ENCODE measurements around the gene OST4.

OST4 gene

DNA sequence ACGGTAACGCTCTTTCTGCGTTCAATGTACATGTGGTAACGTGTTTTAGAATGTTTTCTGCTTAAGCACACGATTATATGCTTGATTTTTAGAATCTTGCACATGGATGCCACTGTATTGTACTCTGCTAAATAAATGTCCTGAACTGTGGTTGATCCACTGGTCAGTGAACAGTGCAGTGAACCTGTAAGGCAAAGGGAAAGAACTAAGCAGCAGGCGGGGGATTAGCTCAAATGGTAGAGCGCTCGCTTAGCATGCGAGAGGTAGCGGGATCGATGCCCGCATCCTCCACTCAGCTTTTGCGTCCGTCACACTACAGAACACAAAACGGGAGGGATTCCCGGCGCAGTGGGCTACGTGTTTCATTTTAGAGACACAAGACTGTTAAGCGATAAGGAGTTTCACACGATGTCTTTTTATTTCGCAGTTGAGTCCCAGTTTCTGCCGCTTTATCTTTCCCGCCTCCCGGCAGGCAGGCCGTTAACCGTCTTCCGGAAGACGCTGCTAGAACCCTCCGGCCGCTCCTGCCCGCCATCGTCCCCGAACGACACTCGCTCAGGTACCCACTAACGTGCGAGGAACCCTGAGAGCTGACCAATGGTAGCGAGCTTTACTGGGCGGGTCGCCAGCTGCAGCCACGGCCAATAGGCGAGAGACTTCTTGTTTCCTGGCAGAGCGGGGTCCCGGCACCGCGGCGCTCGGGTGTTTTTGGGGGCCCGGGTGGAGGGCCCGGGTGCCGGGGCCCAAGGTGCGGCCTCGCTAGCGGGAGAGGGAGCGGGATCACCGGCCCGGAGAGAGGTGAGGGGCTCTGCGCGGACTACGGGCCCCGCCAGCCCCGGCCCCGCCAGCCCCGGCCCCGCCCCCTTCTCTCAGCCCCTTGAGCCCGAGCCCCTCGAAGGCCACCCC lies 20.2 kb downstream of the OST4 start, which contains the start of gene AGBL5:
AGBL5 (plus strand) TSS at position 673 of the 906 bp plus-strand sequence. CDS start 1,291 bp downstream, outside the sequence.
- DNase-seq: peak; percentile 80 to 91 (median 89)

- peak; percentile 73 to 89 (median 78) for DNase-seq
Observed at GRCh38 chr2:27050281-27050995, 21.0 kb downstream of the OST4 start.

DNA sequence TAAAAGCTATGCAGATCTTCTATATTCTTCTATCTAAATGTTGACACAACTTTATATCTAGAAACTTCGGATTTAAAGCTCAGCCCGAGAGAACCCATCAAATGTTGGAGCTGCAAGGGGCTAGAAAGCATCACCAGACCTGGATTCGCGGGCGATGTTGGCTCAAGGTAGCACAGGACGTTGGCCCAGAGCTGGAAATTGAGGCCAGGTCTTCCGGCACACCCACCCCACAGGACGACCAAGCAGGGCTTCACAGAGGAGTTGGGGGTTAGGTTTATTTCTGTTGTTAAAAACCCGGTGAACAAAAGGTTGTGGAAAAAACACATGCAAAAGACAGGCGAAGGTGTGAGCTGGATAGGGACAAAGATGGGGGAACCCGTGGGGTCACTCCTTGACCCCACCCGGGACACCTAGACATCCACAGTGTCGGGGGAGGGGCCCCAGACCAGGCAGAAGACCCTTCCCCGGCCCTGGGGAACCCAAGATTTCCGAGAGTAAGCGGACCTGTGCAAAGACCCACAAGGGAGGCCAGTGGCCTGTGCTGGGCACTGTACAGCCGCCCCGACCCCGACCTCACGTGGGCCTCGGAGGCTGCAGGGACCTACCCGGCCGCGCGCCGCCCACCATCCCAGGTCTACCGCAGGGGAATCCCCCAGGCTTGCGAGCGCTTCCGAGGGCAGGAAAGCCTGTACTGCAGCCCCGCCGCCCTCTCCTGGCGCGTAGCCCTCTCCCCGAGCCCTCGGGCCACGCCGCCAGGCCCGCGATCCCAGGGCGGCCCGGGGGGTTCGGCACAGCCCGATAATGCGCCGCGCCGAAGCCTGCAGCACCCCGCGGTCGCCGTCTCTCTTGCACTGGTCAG lies 21.8 kb downstream of the OST4 start:
- peak in 2 of 4 experiments; percentile 27 to 44 for DNase-seq

DNA sequence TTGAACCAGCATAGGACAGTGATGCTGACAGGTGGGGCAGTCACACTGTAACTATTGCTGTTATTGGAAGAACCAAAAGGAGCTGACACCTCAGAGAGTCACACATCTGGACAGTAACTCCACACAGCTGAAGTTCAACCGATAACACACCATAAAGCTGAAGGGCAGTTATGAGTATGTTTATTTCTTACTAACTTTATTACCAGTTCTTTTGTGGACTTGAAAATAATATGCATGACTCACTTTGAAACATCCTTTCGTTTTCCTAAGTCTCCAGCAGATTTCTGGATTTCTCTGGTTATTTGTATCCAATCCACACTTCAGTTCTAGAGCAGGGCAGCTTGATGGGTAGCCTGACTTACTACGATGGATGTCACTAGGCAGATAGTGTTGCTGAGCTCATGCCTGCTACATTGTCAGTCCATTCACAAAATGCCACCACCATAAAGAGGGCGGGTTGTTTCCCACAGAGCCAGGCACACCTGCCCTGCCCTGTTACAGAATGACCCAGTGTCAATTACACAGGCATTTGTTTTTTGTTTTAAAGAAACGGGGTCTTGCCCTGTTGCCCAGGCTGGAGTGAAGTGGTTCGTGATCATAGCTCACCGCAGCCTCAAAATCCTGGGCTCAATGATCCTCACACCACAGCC lies 28.3 kb downstream of the OST4 start:
- DNase-seq: no peak

DNA sequence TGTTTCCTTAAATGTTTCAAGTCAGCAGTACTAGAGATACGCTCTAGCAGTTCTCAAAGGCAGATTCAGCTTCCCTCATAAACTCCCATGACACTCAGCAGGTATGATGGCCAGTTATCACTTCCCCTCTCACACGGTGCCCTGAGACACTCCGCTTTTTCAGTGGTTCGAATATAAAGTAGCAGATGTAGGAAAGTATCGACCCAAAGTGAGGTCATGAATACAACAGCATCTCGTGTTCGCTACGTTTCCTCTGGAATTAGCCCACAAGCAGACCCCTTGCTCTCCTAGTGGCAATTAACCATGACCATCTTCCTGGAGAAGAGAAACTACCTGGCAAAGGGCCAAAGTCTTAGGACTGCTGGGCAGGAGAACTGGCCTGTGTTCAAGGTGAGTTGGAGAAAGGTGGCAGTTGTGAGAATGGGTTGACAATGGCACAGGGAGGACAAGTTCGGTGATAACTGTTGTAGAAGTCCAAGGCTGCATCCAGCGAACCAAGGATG lies 29.2 kb downstream of the OST4 start:
- DNase-seq: no peak

GRCh38 chr2:27041752-27042151 lies 29.7 kb downstream of the OST4 start:
- DNase-seq: no peak

DNA sequence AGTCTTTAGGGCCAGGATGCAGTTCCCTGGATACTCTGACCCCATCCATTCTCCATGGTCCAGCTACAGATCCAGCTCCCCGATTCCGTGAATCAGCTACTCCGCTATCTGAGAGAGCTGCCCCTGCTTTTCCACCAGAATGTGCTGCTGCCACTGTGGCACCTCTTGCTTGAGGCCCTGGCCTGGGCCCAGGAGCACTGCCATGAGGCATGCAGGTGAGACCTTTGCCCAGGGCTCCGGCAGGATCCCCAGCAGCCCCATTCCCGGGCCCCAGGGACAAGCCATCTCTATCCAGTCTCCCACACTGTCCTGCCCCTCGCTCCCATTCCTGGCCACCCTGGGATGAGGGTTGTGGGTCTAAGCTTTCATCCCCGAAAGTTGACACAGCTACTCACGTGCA lies 31.2 kb downstream of the OST4 start:
- DNase-seq: no peak

DNA sequence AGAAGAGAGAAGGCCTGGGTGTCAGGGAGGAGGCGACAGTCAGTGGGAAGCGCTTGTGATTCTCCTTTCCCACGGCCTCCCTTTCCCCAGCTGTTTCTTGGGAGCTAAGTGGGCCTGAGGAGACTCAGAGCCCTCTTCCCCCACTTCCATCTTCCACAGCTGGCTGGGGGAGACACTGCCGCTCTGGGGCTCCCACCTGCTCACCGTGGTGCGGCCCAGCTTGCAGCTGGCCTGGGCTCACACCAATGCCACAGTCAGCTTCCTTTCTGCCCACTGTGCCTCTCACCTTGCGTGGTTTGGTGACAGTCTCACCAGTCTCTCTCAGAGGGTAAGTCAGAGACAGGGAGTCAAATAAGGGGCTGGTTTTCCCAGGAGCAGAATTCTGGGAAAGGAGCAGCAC lies 31.6 kb downstream of the OST4 start:
- DNase-seq: no peak

DNA sequence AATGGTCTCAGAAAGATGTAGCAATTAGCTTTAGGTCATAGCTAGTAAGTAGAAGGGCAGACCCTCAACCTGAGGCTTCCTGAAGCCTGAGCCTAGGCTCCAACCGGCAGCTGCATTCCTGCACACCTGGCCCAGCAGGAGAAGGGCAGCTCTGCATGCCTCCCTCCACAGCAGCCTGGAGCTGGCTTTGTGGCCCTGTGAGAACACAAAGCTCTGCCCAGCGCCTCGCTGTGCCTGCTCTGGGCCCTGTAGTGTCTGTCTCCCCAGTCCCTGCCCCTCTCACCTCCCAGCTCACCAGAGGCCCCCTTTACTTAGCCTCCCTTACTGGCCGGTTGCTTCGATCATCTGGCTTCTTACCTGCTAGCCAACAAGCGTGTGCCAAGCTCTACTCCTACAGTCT lies 32.0 kb downstream of the OST4 start:
- DNase-seq: no peak

- no peak for DNase-seq
Observed at GRCh38 chr2:27038631-27039339, 32.7 kb downstream of the OST4 start.

- DNase-seq: no peak
Observed at GRCh38 chr2:27038012-27038411, 33.4 kb downstream of the OST4 start.

DNA sequence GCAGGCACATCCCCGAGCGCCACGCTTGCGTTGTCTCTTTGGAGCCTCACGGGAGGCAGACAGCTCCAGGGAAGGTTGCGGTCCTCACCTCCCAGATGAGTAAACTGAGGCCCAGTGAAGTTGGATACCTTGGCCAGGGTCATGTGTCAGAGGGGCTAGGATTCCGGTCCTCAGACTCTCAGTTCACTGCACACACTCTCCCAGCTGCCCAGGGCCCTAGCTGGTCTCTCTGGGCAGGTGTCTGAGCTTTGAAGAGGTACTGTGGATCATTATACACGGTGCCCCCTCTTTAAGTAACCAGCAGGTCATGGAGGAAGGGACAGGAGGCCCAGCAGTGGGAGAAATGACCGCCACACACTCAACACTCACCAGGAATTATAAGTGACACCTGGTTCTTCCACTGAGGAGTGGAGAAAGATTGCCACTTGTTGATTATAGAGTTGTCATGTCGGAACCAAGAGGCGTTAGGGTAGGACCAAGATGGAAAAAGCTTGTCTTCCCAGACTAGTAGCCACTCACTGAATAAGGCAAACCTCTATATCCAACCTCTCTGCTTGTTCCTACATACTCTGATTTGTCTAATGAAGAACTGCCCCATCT lies 38.1 kb downstream of the OST4 start:
- DNase-seq: no peak

DNA sequence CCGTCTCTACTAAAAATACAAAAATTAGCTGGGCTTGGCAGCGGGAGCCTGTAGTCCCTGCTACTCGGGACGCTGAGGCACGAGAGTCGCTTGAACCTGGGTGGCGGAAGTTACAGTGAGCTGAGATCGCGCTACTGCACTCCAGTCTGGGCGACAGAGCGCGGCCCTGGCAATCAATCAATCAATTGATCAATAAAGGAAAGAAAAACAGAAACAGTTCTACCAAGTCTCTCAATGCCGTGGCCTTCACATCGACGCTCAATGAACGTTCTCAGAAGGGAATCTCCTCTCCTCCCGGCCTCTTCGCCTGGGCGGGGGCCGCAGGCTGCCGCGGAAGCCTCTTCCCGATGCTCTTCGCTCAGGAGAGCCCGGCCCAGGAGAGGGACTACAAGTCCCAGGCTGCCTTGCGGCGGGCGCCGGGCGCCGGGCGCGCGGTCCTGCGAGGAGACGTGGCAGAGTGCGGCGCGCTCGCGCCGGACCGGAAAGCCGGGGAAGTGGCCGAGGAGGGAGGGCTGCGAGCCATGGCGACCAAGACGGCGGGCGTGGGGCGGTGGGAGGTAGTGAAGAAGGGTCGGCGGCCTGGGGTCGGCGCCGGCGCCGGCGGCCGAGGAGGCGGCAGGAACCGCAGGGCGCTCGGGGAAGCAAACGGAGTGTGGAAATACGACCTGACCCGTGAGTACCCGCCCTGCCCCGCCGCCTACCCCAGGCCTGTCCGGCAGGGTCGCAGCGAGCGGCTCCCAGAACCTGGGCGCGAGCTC lies 38.8 kb downstream of the OST4 start, which contains the start of gene TMEM214:
TMEM214 (plus strand) TSS at position 471 of the 758 bp plus-strand sequence; CDS start at position 522, 51 bp downstream.
- DNase-seq: peak; percentile 58 to 71 (median 66)

- DNase-seq: no peak
Observed at GRCh38 chr2:27029051-27029450, 42.4 kb downstream of the OST4 start.

GRCh38 chr2:27027211-27027651 lies 44.2 kb downstream of the OST4 start:
- DNase-seq: no peak

DNA sequence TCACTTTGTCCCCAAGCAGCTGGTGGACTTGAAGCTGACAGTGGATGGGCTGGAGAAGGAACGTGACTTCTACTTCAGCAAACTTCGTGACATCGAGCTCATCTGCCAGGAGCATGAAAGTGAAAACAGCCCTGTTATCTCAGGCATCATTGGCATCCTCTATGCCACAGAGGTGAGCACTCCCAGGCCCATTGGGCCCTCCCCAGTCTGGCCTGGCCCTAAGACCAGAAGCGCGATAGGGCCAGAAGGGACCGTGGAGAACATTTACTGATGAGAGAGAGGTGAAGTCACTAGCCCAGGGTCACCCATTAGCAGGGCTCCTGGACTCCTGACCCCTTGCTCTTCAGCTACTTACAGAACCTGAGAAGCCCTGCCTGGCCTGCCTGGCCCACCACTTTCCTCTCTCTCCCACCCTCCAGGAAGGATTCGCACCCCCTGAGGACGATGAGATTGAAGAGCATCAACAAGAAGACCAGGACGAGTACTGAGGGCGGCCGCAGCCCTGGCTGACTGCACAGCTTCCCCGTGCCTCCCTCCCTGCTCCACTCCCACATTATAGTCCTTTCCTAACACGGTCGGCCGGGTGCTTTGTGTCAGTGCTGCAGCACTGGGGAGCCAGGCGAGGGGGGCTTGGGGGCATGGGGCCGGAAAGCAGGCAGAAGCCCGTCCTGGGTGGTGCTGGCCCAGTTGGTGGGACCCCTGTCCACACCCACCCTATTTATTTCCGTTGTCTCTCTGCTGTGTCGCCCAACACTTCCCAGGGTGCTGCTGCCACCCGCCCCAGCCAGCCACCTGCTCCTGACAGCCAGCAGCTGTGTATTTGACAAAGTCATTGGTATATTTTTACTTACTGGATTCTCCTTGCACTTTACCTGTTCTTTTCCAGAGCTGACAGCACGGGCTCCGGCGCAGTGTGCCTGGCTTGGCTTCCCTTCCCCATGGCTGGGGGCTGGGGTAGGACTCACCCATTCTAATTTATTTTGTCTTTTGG lies 45.3 kb downstream of the OST4 start:
- no peak for DNase-seq

DNA sequence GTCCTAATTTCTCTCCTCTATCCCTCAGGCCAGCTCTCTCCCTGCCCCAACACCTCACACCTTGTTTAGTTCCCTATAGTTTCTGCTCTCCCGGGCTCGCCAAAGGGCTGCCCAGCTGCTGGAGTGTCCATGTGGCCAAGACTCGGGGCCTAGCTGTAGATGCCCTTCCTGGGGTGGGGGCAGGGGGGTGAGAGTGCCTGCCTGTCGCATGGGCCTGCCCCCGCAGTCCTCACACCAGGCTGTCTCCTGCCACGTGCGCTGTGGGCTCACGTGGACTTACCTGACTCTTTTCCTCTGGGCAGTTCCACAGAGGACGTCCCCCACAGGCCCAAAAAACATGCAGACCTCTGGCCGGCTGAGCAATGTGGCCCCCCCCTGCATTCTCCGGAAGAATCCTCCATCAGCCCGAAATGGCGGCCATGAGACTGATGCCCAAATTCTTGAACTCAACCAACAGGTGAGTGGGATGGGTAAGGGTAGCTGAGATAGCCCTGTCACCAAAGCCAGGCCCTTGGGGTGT lies 46.1 kb downstream of the OST4 start:
- DNase-seq: no peak

DNA sequence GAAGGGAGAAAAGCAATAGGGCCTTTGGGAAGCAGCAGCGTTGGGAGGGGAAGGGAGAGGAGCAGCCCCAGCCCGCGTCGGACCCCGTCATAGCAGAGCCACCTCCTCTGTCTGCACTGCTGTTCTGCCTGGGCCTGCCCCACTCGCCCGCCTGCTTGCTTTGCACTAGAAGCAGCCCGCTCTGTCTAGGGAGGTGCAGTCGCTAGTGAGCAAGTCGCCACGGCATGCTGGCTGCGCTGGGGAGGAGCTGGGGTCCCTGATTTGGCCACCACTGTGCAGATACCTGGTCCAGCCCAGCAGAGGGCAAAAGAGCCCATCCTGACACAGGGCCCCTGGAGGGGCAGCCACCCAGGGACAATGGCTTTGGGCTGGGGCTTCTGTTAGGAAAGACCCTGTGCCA lies 46.6 kb downstream of the OST4 start:
- DNase-seq: no peak

DNA sequence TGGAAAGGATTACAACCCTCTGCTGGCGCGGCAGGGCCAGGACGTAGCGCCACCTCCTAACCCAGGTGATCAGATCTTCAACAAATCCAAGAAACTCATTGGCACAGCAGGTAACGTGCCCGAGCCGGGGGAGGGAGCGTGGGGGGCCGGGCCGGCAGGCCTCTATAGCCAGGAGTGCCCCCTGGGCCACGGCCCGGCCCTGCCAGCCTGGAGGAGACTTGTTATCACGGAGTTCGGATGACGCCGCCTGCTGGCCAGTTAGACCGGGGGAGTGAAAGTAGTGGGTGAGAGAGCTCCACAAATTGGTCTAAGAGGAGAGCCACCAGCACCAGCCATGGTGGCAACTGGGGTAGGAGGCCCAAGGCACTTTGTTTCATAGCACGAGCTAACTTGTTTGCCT lies 47.3 kb downstream of the OST4 start:
- no peak for DNase-seq
